Stimulated activated CD8-positive, alpha-beta memory T cell treated with anti-CD3 and anti-CD28 coated beads, Interleukin-15, amount 100 ng/mL, for 24 hours (primary cell): ENCODE results near the gene DNA2.
A peak's percentile ranks its signal among the peaks of the same experiment; 100 is the strongest.
"Not testable (repeated sequence)": the region's sequence is repeated elsewhere in the genome, so short reads cannot be mapped to it uniquely, and the experiment has no call there.

Experiments used
- DNase-seq: peaks from one replicate; pipeline ENCODE4 v3.0.0-alpha.2; 2020; ENCODE audit warnings: low read depth

DNA2 gene, protein sequence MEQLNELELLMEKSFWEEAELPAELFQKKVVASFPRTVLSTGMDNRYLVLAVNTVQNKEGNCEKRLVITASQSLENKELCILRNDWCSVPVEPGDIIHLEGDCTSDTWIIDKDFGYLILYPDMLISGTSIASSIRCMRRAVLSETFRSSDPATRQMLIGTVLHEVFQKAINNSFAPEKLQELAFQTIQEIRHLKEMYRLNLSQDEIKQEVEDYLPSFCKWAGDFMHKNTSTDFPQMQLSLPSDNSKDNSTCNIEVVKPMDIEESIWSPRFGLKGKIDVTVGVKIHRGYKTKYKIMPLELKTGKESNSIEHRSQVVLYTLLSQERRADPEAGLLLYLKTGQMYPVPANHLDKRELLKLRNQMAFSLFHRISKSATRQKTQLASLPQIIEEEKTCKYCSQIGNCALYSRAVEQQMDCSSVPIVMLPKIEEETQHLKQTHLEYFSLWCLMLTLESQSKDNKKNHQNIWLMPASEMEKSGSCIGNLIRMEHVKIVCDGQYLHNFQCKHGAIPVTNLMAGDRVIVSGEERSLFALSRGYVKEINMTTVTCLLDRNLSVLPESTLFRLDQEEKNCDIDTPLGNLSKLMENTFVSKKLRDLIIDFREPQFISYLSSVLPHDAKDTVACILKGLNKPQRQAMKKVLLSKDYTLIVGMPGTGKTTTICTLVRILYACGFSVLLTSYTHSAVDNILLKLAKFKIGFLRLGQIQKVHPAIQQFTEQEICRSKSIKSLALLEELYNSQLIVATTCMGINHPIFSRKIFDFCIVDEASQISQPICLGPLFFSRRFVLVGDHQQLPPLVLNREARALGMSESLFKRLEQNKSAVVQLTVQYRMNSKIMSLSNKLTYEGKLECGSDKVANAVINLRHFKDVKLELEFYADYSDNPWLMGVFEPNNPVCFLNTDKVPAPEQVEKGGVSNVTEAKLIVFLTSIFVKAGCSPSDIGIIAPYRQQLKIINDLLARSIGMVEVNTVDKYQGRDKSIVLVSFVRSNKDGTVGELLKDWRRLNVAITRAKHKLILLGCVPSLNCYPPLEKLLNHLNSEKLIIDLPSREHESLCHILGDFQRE

DNA sequence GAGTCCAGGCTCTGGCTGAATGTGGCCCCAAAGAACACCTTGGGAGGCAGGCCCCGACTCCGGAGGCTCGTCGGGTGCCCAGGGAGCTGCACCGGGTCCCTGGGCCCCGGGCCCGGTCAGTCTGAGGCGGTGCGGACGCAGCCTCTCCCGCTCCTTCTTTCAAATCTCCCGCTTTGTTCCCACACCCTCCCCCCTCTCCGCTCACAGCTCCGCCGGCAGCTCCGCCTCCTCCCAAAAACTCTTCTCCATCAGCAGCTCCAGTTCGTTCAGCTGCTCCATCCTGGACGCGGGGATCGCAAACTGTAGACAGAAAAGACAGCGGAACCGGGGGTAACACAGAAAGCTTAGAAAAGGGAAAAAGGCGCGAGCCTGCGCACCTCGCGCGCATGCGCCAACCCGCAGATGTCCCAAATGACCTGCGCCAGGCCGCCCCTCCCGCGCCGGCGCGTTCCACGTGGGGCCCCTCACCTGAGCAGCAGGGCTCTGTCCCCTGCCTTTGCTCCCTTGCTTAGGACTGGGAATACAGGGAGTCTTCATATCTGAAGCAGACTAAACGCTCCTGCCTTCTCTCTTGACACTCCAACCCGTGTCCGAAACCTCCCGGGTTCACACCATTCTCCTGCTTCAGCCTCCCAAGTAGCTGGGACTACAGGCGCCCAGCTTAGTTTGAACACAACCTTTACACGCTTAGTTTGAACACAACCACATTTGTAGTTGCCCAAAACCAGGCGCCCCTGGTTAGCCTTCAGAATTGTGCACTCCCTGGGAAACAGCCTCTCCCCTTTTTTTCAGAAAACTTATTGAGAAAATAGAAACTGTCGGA is at the start of gene DNA2:
Gene DNA2, minus strand, starts transcription at position 388 of the 823 bp plus-strand sequence. Its CDS starts 109 bp downstream, at position 279.
- peak; percentile 59 for DNase-seq

DNA sequence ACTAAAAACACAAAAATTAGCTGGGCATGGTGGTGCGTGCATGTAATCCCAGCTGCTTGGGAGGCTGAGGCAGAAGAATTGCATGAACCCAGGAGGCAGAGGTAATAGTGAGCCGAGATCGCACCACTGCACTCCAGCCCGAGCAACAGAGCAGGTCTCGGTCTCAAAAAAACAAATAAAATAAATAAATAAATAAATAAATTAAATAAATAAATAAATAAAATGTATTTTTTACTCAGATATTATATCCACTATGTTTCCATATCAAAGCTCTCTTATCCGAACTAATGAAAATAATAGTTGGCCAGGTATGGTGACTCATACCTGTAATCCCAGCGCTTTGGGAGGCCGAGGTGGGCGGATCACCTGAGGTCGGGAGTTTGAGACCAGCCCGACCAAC is 46.8 kb upstream of the DNA2 start:
- DNase-seq: not testable (repeated sequence)

DNA sequence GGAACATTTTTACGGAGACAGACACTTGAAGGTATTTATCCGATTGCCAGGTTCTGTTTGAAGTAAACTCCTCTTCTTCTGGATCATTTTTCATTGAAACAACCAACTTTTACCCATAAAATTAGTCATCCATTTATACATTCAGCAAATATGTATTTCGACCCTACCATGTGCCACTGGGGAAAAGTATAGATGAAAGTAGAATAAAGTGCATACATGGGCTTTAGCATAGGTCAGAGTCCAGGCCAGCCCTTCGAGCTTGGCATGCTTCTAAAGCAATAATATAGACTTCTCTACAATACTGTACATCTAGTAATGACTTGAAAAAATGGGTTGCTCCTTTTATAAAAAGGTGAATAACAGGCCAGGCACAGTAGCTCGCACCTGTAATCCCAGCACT is 45.4 kb upstream of the DNA2 start:
- no peak for DNase-seq

- no peak for DNase-seq
These were observed 45.0 kb upstream of the DNA2 start for GRCh38 chr10:68516766-68517165.

DNA sequence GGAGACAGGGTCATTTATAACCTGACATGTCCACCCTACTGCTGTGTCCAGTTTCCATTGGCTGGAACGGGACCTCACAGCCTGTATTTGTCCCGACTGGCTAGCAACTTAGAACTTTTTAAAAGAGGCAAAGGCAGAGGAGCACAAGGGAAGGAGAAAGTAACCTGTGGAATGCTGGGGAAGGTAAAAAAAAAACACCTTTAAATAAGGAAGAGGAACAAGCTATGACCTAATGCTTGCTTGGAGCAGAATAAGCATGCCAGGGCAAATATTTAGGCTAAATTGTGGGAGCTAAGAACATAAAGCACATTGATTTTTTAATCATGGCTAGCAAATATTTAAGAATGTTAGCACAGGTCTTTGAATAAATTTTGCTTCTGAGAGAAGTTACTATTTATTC is 44.4 kb upstream of the DNA2 start:
- DNase-seq: not testable (repeated sequence)

DNA sequence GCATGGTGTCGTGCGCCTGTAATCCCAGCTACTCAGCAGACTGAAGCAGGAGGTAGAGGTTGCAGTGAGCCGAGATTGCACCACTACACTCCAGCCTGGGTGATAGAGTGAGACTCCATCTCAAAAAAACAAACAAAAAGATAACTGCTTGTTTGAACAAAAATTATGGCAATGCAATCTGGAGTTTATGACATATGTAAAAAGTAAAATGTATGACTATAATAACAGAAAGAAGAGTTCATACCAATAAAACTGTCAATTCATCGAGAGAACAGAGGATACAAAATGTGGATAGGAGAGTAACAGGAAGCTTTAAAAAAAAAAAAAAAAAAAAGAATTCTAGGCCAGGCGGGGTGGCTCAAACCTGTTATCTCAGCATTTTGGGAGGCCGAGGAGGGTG is 36.3 kb upstream of the DNA2 start:
- no peak for DNase-seq

- DNase-seq: no peak
These were observed 34.6 kb upstream of the DNA2 start for GRCh38 chr10:68506411-68506810.

DNA sequence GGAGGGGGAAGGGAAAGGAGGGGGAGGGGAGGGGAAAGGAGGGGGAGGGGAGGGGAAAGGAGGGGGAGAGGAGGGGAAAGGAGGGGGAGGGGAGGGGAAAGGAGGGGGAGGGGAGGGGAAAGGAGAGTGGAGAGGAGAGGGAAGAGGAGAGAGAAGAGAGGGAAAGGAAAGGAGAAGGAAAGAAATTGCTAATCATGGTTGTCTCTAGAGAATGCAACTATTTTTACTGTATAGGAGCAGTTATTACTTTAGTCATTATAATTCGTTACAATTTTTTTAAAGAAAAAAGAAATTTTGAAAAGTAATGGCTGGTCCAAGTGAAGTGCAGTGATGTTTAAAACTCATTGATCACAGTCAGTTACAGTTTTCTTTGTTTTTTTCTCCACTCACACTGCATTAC is 31.1 kb upstream of the DNA2 start:
- no peak for DNase-seq

DNA sequence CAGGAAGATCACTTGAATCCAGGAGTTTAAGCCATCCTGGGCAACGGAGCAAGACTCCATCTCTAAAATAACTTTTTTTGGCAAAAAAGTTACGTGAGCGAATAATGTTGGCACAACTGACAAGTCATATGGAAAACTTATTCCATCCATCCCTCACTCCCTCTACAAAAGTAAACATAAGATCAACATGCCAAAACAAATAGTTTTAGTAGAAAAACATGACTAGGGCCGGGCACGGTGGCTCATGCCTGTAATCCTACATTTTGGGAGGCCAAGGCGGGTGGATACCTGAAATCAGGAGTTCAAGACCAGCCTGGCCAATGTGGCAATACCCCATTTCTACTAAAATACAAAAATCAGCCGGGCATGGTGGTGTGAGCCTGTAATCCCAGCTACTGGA is 29.9 kb upstream of the DNA2 start:
- DNase-seq: no peak

DNA sequence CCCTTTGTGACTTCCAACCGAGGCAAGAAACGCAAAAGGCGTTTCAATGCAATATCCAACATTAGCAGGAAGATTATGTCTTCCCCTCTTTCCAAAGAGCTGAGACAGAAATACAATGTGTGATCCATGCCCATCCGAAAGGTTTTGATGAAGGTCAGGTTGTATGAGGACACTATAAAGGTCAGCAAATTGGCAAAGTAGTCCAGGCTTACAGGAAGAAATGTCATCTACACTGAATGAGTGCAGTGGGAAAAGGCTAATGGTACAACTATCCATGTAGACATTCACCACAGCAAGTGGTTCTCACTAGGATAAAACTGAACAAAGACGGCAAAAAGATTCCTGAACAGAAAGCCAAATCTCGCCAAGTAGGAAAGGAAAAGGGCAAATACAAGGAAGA is 27.8 kb upstream of the DNA2 start:
- DNase-seq: no peak

GRCh38 chr10:68496072-68496471 is 24.3 kb upstream of the DNA2 start:
- no peak for DNase-seq

DNA sequence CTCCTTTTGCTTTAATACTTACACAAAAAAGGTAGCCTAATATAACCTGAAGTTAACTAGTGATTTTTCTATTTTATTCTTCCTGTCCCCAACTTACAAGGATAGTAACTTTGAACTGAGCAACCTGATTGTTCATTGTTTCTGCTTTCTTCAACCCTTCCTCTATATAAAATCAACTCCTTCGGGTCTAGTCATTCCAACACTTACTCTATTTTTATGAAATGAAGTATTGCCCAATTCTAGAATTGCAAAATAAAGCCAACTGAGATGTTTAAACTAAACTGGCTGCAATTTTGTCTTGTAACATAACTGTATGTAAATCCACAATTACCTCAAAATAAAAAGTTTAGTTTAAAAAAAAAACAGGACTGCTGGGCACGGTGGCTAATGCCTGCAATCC is 20.3 kb upstream of the DNA2 start:
- DNase-seq: no peak

DNA sequence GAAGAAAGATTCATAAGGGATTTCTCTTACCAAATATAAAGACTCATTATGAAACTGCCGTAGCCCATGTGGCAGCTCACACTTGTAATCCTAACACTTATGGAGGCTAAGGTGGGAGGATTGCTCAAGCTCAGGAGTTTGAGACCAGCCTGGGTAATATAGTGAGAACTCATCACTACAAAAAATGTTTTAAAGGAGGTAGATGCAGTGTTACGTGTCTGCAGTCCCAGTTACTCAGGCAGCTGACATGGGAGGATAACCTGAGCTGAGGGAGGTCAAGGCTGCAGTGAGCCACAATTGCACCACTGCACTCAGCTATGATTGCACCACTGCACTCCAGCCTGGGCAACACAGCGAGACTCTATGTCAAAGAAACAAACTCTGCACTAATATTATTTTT is 18.1 kb upstream of the DNA2 start:
- no peak for DNase-seq

- no peak for DNase-seq
These were observed 2.2 kb upstream of the DNA2 start for GRCh38 chr10:68474021-68474420.

DNA sequence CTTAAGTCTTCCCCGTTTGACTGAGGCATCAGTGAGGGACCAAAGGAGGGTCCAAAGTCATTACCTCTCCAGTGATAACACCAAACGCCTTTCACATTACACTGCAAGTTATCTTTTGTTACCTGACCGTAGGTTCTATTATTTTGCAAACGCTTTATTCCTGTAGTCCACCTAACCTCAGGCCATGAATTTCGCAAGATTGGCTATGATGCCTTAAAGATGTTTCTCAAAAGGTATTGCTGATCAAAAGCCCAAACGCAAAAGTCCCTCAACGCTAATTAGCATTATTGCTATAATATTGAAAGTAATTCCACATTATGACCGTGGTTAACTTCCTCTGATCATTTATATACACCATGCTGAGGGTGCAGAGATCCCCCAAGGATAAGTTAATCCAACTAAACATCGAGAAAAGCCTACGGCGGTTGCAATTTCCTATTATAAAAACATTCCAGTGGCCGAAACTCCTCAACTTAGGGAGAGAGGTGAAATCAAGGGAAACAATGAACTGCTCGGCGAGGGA is 649 bp downstream of the DNA2 start:
- DNase-seq: no peak

- no peak for DNase-seq
These were observed 1.5 kb downstream of the DNA2 start for GRCh38 chr10:68470300-68470699.

- no peak for DNase-seq
These were observed 1.9 kb downstream of the DNA2 start for GRCh38 chr10:68469838-68470237.

GRCh38 chr10:68464729-68465128 is 7.0 kb downstream of the DNA2 start:
- DNase-seq: not testable (repeated sequence)

DNA sequence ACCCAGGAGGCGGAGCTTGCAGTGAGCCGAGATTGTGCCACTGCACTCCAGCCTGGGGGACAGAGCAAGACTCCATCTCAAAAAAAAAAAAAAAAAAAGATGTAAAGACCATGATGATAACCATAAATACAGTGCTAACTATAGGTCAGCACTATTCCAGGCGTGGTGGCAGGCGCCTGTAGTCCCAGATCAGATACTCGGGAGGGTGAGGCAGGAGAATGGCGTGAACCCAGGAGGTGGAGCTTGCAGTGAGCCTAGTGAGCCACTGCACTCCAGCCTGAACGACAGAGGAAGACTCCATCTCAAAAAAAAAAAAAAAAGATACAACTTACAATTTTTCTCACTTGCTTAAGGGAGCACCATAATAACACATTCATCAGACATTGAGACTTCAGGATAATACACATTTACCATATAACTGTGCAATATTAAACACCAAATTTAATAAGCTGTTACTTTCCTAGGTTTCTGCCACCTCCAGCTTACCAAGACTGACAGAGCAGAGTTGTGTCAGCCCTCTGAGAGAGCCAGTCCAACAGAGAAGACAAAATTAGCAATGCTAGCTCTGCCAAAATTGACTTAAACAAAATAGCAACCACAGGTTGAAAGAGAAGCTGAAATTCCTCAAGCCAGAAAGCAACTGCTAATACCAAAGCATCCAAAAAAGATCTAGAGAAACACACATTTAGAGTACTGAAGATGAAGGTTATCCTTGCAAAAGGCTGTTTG is 8.2 kb downstream of the DNA2 start:
- DNase-seq: no peak

DNA sequence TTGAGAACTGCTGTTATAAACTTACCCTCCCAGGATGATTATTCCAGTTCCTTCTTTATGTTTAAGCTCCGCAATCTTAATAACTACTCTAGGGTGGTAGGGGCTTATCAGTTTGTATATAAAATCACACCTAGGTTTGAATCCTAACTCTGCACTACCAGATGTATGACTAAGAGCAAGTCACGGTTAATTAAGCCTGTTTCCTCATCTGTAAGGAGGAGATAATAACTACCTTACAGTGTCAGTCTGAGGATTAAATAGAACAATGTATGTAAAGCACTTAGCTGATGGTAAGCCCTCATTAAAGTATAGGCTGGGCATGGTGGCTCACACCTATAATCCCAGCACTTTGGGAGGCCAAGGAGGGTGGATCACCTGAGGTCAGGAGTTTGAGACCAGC is 9.2 kb downstream of the DNA2 start:
- no peak for DNase-seq

- DNase-seq: no peak
These were observed 10.7 kb downstream of the DNA2 start for GRCh38 chr10:68461032-68461431.
